HUES48 (cell line): ENCODE measurements around the gene TAOK1.
"Not testable (repeated sequence)": the region's sequence is repeated elsewhere in the genome, so short reads cannot be mapped to it uniquely, and the experiment has no call there.

Experiments
- H3K27ac ChIP-seq: one replicate; pipeline ENCODE4 v1.7.0; 2013; ENCODE audit warnings: low read depth, low read length, inconsistent platforms
- H3K27me3 ChIP-seq: 2 replicates; pipeline ENCODE4 v1.6.1; 2013; ENCODE audit warnings: mild to moderate bottlenecking, low read length; ENCODE audit not compliant: control insufficient read depth, insufficient read depth
- H3K36me3 ChIP-seq: 2 replicates; pipeline ENCODE4 v1.6.1; 2013; ENCODE audit warnings: low read length; ENCODE audit not compliant: control insufficient read depth, insufficient read depth
- H3K4me1 ChIP-seq: 2 replicates; pipeline ENCODE4 v1.6.1; 2013; ENCODE audit warnings: mild to moderate bottlenecking, low read length; ENCODE audit not compliant: control insufficient read depth, insufficient read depth
- H3K4me3 ChIP-seq: 2 replicates; pipeline ENCODE4 v1.5.1; 2013; ENCODE audit warnings: mild to moderate bottlenecking, low read depth, low read length
- H3K9ac ChIP-seq: 2 replicates; pipeline ENCODE4 v1.6.1; 2013; ENCODE audit warnings: mild to moderate bottlenecking, low read depth, low read length, moderate library complexity
- H3K9me3 ChIP-seq: 2 replicates; pipeline ENCODE4 v1.6.1; 2013; ENCODE audit warnings: low read length; ENCODE audit not compliant: control insufficient read depth, insufficient read depth

Gene TAOK1

GRCh38 chr17:29445844-29446243 lies 55.7 kb downstream of the TAOK1 start:
- no peaks in the 10 kb centered on the region for H3K9me3 ChIP-seq
- H3K36me3 ChIP-seq = peaks cover under 1% of the 10 kb centered on the region; the same call in 1 of the 2 replicates
- H3K27me3 ChIP-seq = no peaks in the 10 kb centered on the region
- no peak overlapping the region for H3K9ac ChIP-seq
- no peak overlapping the region for H3K4me3 ChIP-seq
- peaks cover 3% of the 10 kb centered on the region for H3K4me1 ChIP-seq
- no peak overlapping the region for H3K27ac ChIP-seq

- no peak overlapping the region for H3K4me3 ChIP-seq
Measured at GRCh38 chr17:29449865-29450671, 59.9 kb downstream of the TAOK1 start.

GRCh38 chr17:29451121-29451742 lies 61.1 kb downstream of the TAOK1 start:
- no peak overlapping the region for H3K27ac ChIP-seq
- H3K9ac ChIP-seq = no peak overlapping the region
- peaks cover 3% of the 10 kb centered on the region; the same call in 1 of the 2 replicates for H3K9me3 ChIP-seq
- H3K36me3 ChIP-seq = peaks cover 34% of the 10 kb centered on the region
- no peak overlapping the region for H3K4me3 ChIP-seq
- H3K4me1 ChIP-seq = no peaks in the 10 kb centered on the region
- H3K27me3 ChIP-seq = no peaks in the 10 kb centered on the region

More at GRCh38 chr17:29449865-29450671, 59.9 kb downstream of the TAOK1 start:
- no peak overlapping the region for H3K9ac ChIP-seq
- no peak overlapping the region for H3K27ac ChIP-seq
- peaks cover 3% of the 10 kb centered on the region; the same call in 1 of the 2 replicates for H3K9me3 ChIP-seq
- peaks cover 34% of the 10 kb centered on the region for H3K36me3 ChIP-seq
- no peaks in the 10 kb centered on the region; the same call in 1 of the 2 replicates for H3K4me1 ChIP-seq
- H3K27me3 ChIP-seq = no peaks in the 10 kb centered on the region

- Histone ChIP-seq H3K36me3 (0 out of 2 replicates have a peak, but pooled peaks cover 11% of the 10 kb centered on the region), H3K4me3 (no peak overlapping the region), H3K9ac (no peak overlapping the region), H3K27me3 (no peaks in the 10 kb centered on the region), H3K4me1 (peaks cover 7% of the 10 kb centered on the region; the same call in 1 of the 2 replicates), H3K9me3 (no peaks in the 10 kb centered on the region), H3K27ac (no peak overlapping the region)
Measured at GRCh38 chr17:29458066-29458465, 67.9 kb downstream of the TAOK1 start.

GRCh38 chr17:29461483-29462206 lies 71.5 kb downstream of the TAOK1 start:
- peaks cover 18% of the 10 kb centered on the region for H3K36me3 ChIP-seq

GRCh38 chr17:29469276-29469675 lies 79.1 kb downstream of the TAOK1 start:
- H3K27ac ChIP-seq = no peak overlapping the region
- H3K27me3 ChIP-seq = no peaks in the 10 kb centered on the region
- H3K36me3 ChIP-seq = peaks cover 52% of the 10 kb centered on the region
- no peaks in the 10 kb centered on the region for H3K4me1 ChIP-seq
- no peaks in the 10 kb centered on the region for H3K9me3 ChIP-seq
- H3K9ac ChIP-seq = no peak overlapping the region
- no peak overlapping the region for H3K4me3 ChIP-seq

More at GRCh38 chr17:29461483-29462206, 71.5 kb downstream of the TAOK1 start:
- Histone ChIP-seq H3K4me3 (no peak overlapping the region), H3K9me3 (no peaks in the 10 kb centered on the region), H3K4me1 (peaks cover 7% of the 10 kb centered on the region; the same call in 1 of the 2 replicates), H3K27ac (no peak overlapping the region), H3K9ac (no peak overlapping the region), H3K27me3 (no peaks in the 10 kb centered on the region)

GRCh38 chr17:29473437-29473836 lies 83.3 kb downstream of the TAOK1 start:
- peaks cover 52% of the 10 kb centered on the region for H3K36me3 ChIP-seq
- H3K4me3 ChIP-seq = not testable (repeated sequence)

GRCh38 chr17:29474297-29474696 lies 84.1 kb downstream of the TAOK1 start:
- Histone ChIP-seq H3K4me1 (no peaks in the 10 kb centered on the region), H3K9ac (no peak overlapping the region), H3K4me3 (no peak overlapping the region), H3K9me3 (no peaks in the 10 kb centered on the region), H3K27ac (no peak overlapping the region), H3K36me3 (peaks cover 53% of the 10 kb centered on the region), H3K27me3 (no peaks in the 10 kb centered on the region)

More at GRCh38 chr17:29473437-29473836, 83.3 kb downstream of the TAOK1 start:
- H3K27me3 ChIP-seq, H3K9ac ChIP-seq, H3K27ac ChIP-seq, H3K4me1 ChIP-seq, H3K9me3 ChIP-seq: not testable (repeated sequence)

- Histone ChIP-seq H3K36me3 (peaks cover 59% of the 10 kb centered on the region), H3K4me3 (no peak overlapping the region), H3K9me3 (no peaks in the 10 kb centered on the region), H3K27ac (no peak overlapping the region), H3K27me3 (no peaks in the 10 kb centered on the region), H3K4me1 (no peaks in the 10 kb centered on the region), H3K9ac (no peak overlapping the region)
Measured at GRCh38 chr17:29475891-29476290, 85.7 kb downstream of the TAOK1 start.

- H3K36me3 ChIP-seq = peaks cover 66% of the 10 kb centered on the region
- H3K4me3 ChIP-seq, H3K27me3 ChIP-seq, H3K27ac ChIP-seq, H3K9ac ChIP-seq, H3K9me3 ChIP-seq, H3K4me1 ChIP-seq: not testable (repeated sequence)
Measured at GRCh38 chr17:29480249-29480928, 90.2 kb downstream of the TAOK1 start.
